NOMO-1 treated with dmso at 0.1 percent for 144 hours (cell line): ENCODE data around the gene CPNE9.

Experiments
- DNase-seq: peaks from one replicate; lab custom pipeline; 2025; ENCODE audit not compliant: unreplicated experiment; lab: John Stamatoyannopoulos, UW

Gene CPNE9

DNA sequence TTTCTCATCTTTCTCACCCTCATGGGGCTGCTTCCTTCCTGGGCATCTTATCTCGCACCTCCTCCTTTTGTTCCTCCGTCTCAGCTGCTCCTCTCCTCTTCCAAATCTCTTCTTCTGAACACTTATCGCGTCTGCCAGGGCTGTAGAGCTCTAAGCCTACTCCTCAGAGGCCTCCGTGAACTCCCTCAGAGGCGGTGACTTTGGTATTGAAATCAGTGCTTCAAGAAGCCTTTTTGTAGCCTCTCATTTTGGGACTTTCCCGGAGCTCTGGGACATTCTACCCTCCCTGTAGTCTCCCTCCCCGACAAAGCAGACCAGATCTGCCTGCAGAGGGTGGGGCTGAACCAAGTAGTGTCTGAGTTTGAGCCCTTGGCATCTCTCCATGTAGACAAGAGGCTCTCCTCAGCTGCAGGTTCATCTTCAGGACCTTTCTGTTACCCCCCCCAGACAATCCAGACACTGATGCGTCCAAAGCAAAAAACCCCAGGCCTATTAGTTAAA, 17.5 kb upstream of the CPNE9 start:
- no peak for DNase-seq

DNA sequence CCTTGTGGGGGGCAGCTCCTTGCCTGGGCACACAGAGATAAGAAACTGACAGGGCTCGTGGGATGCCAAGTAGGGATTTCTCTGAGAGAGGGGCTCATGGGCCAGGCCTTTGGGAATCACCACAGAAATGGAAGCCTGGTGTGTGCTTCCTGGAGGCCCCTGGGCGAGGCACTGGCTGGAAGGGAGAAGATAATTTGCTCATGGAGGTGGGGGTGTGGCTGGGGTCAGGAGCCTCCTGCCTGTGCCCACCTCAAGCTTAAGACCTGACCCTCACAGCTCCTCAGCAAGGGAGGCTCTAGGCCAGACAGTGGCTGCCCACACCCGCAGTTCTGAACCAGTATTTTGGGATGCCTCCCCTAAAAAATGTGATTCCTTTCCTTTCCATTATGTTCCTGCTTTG, 16.9 kb upstream of the CPNE9 start:
- DNase-seq, result no peak

DNA sequence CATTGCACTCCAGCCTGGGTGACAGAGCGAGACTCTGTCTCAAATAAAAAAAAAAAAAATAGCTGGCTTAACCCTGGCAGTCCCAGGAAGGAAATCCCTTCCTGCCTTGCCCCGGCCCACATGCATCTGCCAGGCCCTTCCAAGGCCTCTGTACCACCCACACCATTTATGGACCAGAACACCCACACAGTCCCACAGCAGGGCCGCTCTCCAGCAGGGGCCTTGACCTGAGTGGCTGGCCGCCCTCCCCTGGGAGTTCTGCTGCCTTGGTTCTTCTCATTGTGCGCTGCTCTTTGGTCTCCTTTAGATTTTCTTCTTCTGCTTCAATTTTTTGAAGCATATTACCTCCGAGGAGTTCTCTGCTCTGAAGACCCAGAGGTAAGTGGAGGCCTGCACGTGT, 16.1 kb upstream of the CPNE9 start:
- DNase-seq, result no peak

DNA sequence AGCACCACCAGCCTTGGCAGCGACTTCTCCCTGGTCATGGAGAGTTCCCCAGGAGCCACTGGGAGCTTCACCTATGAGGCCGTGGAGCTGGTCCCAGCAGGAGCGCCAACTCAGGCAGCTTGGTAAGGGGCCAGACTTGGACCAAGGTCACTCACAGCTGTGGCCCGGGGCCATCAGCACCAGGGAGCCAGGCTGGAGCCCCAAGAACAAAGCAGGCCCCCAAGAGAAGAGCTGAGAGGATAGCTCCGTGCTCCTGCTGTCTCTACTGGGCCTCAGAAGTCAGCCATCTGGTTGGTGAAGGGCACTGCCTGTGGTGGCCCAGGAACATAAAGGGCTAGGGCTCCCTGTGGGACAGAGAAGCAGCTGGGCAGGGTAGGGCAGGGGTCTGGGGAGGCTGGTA, 14.7 kb upstream of the CPNE9 start:
- no peak for DNase-seq

DNA sequence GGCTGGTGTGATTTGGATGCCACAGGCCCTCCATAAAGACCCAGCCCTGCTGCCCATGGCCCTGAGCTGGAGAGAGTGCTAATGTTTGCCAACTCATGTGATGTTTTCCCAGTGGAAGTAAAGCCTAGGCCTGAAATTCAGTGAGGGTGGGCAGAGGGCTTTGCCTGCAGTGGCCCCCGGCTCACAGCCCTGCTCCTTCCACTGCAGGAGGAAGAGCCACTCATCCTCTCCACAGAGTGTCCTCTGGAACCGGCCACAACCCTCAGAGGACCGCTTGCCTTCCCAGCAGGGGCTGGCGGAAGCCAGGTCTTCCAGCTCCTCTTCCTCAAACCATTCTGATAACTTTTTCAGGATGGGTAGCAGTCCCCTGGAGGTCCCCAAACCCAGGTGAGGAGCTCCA, 13.9 kb upstream of the CPNE9 start:
- DNase-seq, result no peak

DNA sequence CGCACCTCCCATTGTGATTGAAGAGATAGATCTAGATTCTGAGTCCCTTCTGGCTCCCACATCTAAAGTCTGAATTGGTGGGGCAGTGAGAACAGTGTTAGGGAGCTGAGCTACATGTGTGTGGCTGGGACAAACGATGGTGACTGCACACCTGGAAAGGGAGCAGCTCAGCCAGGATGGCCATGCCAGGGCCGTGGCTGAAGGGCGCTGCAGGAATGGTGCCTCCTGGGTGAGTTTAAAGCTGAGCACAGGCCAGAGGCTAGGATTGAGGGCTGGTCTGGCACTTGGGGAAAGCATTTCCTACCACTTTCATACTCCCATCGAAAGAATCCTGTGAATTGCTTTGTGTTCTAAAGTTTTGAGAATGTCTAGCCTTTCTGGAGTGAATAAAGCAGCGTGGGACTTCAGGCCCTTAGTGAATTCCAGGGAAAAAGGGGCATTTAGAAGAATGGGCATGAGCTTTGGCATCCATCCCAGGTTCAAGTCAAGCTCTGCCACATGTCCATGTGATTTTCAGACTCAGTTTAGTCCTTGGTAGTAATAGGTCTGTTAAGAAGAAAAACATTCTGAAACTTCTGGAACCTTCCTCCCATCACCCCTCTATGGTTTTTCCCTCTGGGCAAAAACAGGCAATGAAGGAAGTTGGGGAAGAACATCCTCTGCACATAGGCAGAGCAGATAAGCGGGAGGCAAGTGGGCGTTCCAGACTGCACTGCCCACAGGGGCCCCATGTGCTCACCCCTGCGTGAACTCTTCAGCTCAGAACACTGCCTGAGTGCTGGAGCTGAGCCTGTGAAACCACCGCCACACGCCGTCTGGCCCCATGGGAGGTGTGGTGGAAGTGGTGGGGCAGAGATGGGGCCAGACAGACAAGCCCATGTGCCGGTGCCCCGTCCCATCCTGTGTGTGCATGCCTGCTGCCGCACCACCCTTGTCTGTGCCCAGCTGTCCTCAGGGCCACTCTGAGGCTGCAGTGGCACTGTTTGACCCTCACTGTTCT, 12.9 kb upstream of the CPNE9 start:
- no peak for DNase-seq

DNA sequence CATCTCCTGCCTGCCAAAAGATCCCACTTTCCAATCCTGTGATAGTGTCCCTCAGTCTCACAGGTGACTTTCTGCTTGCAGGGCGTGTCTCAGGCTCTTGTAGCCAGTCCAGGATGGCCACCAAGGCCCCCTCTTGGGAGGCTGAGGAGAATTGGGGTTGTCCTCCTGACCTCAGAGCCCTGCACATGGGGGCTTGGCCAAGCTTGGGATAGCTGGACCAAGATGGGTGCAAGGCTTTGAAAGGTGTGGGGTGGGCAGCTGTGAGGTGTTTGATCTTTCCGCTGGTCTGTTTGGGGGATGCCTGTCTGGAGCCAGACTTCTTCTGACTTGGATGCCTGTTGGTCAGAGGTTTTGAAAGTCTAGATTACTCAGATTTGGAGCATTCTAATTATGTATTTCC, 12.0 kb upstream of the CPNE9 start:
- no peak for DNase-seq

DNA sequence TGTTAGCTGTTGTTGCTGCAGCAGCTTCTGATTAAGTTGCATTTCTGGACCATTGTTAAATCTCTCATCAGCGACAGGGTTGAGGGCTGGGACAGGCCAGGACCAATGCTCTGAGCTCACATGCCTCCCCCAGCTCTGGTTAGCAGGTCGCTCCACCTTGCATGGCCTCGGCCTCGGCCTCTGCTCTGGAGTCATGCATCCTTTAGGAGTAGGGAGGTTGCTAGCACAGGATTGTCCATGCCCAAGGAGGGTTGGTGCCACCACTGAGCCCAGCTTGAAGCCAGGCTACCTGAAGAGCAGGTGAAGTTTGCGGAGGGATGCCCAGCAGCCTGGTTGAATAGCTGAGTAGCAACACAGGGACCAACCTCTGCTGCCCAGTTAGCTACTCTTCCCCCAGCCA, 11.2 kb upstream of the CPNE9 start:
- DNase-seq, result no peak

DNA sequence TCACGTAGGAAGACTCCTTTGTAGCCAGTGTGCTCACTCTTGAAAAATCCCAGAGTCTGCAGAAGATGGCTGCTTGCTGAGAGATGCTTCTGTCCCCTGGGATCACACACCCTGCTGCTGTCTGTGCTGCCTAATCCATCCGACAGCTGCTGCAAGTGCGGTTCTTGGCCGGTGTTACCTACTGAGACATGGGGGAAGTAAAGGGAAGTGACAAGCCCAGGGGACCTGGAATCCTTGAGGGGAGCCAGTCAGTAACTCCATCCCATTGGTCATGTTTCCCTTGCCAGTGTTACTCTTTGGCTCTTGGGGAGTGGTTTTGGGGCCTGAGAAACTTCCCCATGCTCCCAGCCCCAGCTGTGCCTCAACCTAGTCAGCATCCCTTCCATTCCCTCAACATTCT, 8.3 kb upstream of the CPNE9 start:
- DNase-seq, result no peak

DNA sequence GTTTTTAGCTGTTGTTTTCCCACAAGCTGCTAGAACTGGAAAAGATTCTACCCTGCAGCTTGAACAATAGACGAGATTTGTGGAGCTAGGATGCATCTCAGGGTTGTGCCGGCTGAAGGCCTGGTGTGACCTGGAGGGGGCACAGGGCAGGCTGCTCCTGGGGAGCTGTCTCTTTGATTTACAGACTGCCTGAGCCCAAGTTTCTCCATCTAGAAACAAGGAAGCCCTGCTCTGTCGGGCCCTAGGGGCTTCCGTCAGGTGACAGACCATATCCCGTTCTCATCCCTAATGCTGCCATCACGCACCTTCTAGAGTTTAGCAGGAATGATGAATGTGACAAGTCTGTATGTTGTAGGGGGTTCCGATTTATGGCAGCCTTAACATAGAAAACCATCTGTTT, 7.9 kb upstream of the CPNE9 start:
- no peak for DNase-seq

DNA sequence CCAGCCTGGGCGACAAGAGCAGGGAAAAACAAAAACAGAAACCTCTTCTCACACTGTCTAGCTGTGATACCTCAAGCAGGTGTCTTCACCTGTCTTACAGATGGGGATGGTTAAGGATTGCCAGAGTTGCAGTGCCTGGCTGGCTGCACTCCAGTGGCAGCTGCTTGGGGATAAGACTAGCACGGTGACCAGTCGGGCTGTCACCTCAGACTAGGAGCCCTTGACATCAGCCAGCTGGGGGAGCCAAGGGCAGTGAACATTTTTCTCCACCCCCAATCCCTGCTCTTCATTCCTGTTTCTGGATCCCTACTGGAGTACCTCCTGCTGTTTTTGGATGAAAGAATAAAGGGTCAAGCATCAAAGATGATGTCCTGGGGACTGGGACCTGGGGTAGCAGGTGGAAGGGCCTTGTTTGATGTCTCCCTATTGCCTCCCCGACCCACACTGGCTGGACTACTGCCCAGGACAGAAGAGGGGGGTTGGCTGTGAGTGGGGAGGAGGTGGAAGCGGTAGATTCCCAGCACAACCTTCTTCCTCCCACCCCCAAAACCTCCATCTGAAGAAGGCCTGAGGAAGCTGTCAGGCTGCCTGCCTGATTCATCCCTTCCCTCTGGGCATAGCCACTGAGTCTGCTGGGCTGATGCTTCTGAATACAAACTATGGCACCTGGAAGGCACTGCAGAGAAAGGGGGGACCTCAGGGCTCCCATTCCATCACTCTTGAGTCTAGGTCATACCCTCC, 7.0 kb upstream of the CPNE9 start:
- no peak for DNase-seq

DNA sequence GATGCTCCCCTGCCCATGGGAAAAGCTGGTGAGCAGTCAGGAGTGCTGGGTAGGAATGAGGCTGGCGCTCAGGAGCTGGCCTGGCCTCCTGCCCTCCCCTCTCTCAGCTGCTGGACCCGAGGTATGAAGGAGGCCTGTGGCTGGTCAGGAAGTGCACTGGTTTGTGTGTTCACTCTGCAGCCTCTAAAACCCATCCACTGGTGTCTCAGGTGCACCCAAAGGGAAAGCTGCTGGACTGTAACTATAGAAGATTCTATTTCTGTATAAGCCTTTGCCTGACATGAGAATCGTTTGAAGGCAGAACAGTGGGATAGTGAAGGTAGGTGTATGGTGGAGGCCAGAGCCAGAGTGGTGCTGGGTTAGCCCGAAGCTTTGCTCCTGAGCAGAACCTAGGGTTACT, 5.7 kb upstream of the CPNE9 start:
- no peak for DNase-seq

DNA sequence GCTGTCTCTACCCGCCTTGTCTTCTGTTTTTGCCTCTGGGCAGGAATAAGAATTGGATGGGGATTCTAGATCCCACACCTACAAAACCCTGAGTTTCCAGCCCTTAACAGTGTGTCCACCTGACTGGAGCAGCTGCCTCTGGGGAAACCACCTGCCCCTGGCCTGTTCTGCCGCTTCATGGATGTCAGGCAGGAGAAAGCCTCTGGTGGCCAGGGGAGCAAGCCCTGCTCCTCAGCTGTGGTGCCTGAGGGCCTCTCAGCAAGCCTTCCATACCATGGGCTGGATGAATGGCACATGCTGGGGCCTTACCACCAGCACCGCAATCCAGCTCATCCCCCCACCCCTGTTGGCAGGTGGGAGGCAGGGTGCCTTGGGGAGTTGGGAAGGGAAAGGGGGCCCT, 5.3 kb upstream of the CPNE9 start:
- no peak for DNase-seq

DNA sequence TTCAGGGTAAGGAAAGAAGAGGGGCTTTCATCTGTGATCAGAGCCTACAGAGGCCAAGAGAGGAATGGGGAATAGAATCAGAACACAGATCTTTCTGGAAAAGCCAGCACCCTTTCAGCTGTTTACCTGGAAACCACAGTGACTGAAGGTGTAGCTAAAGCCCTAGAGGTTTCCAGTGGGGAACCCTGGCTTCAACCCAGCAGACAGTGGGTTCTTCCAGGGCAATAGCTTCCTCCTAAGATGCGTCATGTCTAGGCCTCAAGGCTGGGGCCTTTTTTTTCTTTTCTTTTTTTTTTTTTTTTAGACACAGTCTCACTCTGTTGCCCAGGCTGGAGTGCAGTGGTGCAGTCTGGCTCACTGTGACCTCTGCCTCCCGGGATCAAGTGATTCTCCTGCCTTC, 3.1 kb upstream of the CPNE9 start:
- no peak for DNase-seq

DNA sequence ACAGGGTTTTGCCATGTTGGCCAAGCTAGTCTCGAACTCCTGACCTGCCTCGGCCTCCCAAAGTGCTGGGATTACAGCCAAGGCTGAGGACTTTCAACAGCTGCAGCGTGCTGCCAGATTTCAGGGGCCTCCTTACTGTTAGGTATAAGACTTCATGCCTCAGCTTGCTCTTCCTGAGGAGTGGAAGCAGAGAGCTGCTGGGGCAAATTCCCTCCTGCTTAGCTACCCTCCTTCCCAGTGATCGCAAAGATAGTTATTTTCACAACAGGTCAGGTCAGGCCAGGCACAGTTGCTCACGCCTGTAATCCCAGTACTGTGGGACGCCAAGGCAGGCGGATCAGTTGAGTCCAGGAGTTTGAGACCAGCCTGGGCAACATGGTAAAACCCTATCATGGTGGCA, 2.6 kb upstream of the CPNE9 start:
- no peak for DNase-seq

DNA sequence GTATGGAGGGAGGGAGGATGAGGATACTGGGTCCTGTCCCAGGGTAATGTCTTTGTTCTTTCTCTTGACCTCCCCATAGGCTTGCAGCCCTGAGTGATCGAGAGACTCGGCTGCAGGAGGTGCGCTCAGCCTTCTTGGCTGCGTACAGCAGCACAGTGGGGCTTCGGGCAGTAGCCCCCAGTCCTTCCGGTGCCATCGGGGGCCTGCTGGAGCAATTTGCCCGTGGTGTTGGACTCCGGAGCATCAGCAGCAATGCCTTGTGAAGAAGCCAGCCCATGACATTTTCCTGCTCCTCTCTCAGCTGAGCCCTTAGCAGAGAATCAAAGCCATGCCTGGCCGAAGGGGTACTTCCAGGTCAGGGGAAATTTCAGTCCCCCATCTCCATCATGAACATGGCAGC, 1.9 kb upstream of the CPNE9 start:
- no peak for DNase-seq

DNA sequence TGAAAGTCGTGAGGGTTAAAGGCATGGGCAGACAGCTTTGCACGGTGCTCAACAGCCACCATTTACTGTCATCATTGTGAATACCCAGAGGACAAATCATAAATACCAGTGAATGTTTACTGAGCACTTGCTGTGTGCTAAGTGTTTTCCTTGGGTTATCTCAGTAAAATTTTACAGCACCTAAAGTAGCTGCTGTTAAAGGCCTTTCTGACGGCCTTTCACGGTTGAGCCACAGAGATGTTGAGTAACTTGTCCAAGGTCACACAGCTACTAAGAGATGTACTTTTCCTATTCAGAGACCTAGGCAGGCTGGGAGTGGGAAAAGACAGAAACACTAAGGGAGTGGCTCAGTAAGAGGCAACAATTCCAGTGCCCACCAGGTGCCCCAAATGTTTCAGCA, 393 bp upstream of the CPNE9 start:
- no peak for DNase-seq

DNA sequence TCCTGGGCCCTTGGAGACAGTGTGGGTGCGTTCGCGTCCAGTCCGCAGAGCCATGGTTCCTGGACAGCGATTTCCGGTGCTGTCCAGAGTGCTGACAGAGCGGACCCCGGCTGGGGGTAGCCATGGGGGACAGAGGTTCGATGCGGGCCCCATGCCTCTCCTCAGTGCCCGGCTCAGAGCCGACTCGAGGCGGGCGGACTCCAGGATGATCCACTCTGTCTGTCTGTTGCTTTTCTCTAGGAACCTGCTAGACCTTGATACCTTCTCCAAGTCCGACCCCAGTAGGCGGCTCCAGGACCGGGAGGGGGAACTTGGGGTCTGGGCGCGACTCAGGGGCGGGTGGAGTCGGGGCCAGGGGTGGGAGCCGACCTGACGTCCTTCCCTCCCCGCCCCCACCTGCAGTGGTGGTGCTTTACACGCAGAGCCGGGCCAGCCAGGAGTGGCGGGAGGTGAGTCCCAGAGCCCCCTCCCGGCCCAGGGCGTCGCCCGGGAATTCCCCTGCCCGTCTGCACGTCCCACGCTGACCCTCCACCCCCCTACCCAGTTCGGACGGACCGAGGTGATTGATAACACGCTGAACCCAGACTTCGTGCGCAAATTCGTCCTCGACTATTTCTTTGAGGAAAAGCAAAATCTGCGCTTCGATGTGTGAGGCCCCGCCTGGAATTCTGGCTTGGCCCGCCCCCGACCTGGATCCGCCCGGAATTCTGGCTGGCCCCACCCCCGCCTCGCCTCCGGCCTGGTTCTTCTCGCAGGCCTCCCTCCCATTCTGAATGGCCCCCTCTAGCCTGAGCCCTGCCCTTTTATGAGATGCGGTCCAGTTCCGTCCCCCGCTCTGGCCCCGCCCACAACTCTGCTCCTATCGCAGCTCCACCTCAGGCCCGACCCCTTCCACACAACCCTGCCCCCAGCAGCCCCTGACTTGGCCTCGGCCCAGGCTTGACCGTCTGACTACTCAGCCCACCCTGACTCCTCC, 1.0 kb downstream of the CPNE9 start:
- DNase-seq, result no peak

DNA sequence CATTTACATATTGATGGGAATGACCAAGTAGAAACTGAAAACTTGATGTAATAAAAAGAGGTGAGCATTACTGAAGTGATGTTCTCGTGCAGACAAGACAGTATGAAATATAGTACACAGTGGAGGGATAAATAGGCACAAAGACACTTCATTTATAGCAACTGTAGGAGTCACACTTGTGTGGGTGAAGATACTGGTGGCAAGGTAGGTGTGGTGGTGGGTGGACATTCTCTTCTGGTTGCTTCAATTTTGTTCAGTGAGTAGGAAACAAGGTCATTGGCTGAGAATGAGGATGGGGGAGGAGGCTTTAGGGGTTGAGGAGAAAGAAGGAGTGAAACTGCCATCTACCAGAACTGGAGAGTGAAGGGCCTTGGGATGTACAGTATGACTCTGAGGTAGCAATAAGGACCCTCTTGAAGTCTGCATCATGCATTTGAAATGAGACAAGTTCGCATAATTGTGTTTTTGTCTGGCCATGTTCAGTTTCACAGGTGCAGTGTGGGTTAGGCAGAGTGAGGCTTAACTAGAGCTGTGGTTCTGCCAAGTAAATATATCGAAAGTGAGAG, 6.6 kb downstream of the CPNE9 start:
- DNase-seq, result no peak

DNA sequence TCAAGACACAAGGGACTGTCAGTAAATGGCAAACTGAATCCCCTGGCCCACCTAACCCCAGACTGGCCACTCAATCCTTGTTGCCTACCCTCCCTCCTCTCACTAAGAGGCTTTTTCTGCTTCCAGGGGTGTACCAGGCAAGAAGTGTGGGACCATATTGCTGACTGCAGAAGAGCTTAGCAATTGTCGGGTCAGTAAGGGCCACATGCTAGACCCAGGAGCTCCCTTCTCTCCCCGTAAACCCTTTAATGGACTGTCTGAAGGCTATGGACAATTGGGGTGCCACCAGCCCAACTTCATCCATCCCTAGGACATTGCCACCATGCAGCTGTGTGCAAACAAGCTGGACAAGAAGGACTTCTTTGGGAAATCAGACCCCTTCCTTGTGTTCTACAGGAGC, 8.8 kb downstream of the CPNE9 start:
- DNase-seq, result no peak

DNA sequence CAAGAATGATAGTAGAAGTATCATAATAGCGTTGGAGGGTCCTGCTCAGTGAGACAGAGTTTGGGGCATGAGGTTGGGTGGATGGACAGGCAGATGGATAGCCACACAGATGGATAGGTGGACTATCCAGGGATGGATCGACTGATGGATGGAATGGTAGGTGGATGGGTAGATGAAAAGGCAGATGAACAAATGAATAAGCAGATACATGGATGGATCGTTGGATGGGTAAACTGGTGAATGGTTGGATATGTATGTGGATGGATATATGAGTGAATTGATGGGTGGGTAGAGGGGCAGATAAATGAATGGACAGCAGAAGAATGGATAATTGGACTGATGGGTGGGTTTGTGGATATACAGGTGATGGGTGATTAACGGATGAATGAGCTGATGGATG, 9.5 kb downstream of the CPNE9 start:
- DNase-seq, result no peak
